Measurements from ENCODE around the gene ZNF579. TPM values are rescaled to one million over a fixed set of nuclear protein-coding genes. Genes with fewer than 3 reads are reported as not detected.
"Not testable (repeated sequence)": the region's sequence is repeated elsewhere in the genome, so short reads cannot be mapped to it uniquely, and the experiment has no call there.

Gene ZNF579
- total RNA-seq, 2 experiments from 2014 or later = 6.1 to 11.1 TPM

DNA sequence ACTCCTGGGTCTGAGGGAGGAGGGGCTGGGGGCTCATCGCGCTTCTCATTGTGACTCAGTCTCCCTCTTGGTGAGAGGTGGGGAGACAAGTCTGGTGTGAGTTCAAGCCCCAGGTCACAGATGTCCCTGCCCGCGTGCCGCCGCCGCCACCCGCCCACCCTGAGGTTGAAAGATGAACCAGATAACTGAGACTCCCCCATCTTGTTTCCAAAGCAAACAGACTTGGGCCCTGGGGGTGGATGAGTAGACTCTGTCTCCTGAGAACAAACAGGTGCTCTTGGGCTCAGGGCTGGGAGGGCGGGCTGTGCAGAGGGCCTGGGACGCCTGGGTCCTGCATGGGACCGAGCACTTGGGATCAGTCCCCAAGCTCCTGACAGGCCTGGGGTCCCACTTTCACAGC lies 44.3 kb downstream of the ZNF579 start:
- ChIA-PET POLR2A (interaction anchor here (0.6 kb wide), 1 partner anchor 24 kb away, joined by 3 read pairs; no protein-coding TSS in a partner anchor), CTCF (ENCODE audit: unreplicated experiment) (no interaction called here)
- Histone ChIP-seq H3K4me2 (ENCODE audit: low read length) (no peak overlapping the region), H3K79me2 (ENCODE audit: insufficient read depth, low read depth, low read length) (no peaks in the 10 kb centered on the region), H3K9me3 (ENCODE audit: low read length) (no peaks in the 10 kb centered on the region), H4K20me1 (ENCODE audit: insufficient read depth, low read length) (no peaks in the 10 kb centered on the region), H3K36me3 (ENCODE audit: insufficient read depth, low read length) (no peaks in the 10 kb centered on the region), H3K9me2 (ENCODE audit: insufficient read depth, low read length) (no peaks in the 10 kb centered on the region), H3K27ac (ENCODE audit: low read depth, low read length, poor library complexity, severe bottlenecking) (no peak overlapping the region), H3K4me1 (ENCODE audit: insufficient read depth, low read length, poor library complexity, severe bottlenecking) (no peaks in the 10 kb centered on the region), H2AFZ (ENCODE audit: low read length) (no peak overlapping the region), H3K4me3 (ENCODE audit: low read depth, low read length, poor library complexity, severe bottlenecking) (no peak overlapping the region)
- DNase-seq (ENCODE audit: low spot score) = no peak
- BruUV-seq (replicated peaks) = no TSS peak
- intact Hi-C loops (cut with micrococcal nuclease; ENCODE audit: unreplicated experiment) = no loop called here
- no peak for TF ChIP-seq EZH2phosphoT487 (IDR thresholded peaks at IDR 0.05; ENCODE audit: borderline replicate concordance, low read depth, low read length)
- TF ChIP-seq, protein P1, sequence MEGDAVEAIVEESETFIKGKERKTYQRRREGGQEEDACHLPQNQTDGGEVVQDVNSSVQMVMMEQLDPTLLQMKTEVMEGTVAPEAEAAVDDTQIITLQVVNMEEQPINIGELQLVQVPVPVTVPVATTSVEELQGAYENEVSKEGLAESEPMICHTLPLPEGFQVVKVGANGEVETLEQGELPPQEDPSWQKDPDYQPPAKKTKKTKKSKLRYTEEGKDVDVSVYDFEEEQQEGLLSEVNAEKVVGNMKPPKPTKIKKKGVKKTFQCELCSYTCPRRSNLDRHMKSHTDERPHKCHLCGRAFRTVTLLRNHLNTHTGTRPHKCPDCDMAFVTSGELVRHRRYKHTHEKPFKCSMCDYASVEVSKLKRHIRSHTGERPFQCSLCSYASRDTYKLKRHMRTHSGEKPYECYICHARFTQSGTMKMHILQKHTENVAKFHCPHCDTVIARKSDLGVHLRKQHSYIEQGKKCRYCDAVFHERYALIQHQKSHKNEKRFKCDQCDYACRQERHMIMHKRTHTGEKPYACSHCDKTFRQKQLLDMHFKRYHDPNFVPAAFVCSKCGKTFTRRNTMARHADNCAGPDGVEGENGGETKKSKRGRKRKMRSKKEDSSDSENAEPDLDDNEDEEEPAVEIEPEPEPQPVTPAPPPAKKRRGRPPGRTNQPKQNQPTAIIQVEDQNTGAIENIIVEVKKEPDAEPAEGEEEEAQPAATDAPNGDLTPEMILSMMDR (conservative IDR thresholded peaks at IDR 0.05; ENCODE audit: low read length) = no peak

DNA sequence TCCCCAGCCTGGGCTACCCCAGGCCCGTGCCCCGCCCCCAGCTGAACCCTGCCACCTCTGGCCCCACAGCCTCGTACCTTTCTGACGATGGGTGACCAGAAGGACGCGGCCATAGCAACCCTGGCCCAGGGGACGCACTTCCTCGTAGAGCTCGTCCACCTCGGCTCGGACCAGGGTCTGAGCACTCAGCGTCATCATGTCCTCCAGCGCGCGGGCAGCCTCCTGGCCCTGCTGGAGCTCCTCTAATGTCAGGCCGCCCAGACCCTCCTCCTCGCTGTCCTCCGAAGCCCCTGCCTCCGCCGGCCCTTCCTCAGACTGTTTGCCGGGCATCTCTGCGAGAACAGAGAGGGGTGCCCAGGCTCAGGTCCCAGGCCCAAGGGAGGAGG lies 44.7 kb downstream of the ZNF579 start:
- ChIA-PET CTCF (ENCODE audit: unreplicated experiment) (no interaction called here), POLR2A (interaction anchor here (0.6 kb wide), 1 partner anchor 24 kb away, joined by 3 read pairs; no protein-coding TSS in a partner anchor)
- Histone ChIP-seq H3K27ac (ENCODE audit: low read depth, low read length, poor library complexity, severe bottlenecking) (no peak overlapping the region), H3K4me1 (ENCODE audit: insufficient read depth, low read length, poor library complexity, severe bottlenecking) (no peaks in the 10 kb centered on the region), H2AFZ (ENCODE audit: low read length) (no peak overlapping the region), H3K79me2 (ENCODE audit: insufficient read depth, low read depth, low read length) (no peaks in the 10 kb centered on the region), H3K4me2 (ENCODE audit: low read length) (no peak overlapping the region), H3K9me2 (ENCODE audit: insufficient read depth, low read length) (no peaks in the 10 kb centered on the region), H3K36me3 (ENCODE audit: insufficient read depth, low read length) (no peaks in the 10 kb centered on the region), H4K20me1 (ENCODE audit: insufficient read depth, low read length) (no peaks in the 10 kb centered on the region), H3K4me3 (ENCODE audit: low read depth, low read length, poor library complexity, severe bottlenecking) (no peak overlapping the region), H3K9me3 (ENCODE audit: low read length) (no peaks in the 10 kb centered on the region)
- DNase-seq (ENCODE audit: low spot score) = no peak
- BruUV-seq (replicated peaks) = no TSS peak
- intact Hi-C loops (cut with micrococcal nuclease; ENCODE audit: unreplicated experiment) = no loop called here
- TF ChIP-seq, protein P1 (conservative IDR thresholded peaks at IDR 0.05; ENCODE audit: low read length) = no peak
- TF ChIP-seq EZH2phosphoT487 (IDR thresholded peaks at IDR 0.05; ENCODE audit: borderline replicate concordance, low read depth, low read length) = no peak

DNA sequence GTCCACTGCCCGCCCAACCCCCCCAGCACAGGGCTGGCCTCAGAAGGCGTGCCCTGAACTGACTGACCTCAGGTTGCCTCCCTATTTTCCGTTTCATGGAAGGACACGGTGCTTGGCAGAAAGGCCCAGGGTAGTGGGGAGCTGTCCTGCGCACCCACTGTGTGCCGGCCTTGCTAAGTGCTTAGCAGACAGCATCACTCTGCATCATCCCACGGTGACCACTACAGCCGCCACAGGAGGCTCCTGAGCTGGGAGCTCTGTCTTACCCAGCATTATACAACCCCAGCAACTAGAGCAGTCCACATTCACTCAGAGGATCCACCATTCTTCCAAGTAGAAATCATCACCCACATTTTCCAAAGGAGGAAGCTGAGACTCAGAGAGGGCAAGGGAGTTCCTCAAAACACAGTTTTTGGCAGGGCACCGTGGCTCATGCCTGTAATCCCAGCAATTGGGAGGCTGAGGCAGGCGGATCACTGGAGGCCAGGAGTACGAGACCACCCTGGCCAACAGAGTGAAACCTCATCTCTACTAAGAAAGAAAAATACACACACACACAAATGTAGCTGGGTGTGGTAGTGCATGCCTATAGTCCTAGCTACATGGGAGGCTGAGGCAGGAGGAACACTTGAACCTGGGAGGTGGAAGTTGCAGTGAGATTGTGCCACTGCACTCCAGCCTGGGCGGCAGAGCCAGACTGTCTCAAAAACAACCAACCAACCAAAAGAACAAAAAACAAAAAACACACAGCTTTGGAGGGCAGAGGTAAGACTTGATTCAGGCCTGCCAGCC lies 45.3 kb downstream of the ZNF579 start:
- CTCF ChIA-PET (ENCODE audit: unreplicated experiment) = no interaction called here
- no peaks in the 10 kb centered on the region for H3K79me2 ChIP-seq (ENCODE audit: insufficient read depth, low read depth, low read length)
- no peaks in the 10 kb centered on the region for H3K9me2 ChIP-seq (ENCODE audit: insufficient read depth, low read length)
- TF ChIP-seq, protein P1 (conservative IDR thresholded peaks at IDR 0.05; ENCODE audit: low read length) = no peak
- no peak for TF ChIP-seq EZH2phosphoT487 (IDR thresholded peaks at IDR 0.05; ENCODE audit: borderline replicate concordance, low read depth, low read length)
- no peak overlapping the region for H3K27ac ChIP-seq (ENCODE audit: low read depth, low read length, poor library complexity, severe bottlenecking)
- H4K20me1 ChIP-seq (ENCODE audit: insufficient read depth, low read length) = no peaks in the 10 kb centered on the region
- H2AFZ ChIP-seq (ENCODE audit: low read length) = no peak overlapping the region
- no peaks in the 10 kb centered on the region for H3K4me1 ChIP-seq (ENCODE audit: insufficient read depth, low read length, poor library complexity, severe bottlenecking)
- H3K36me3 ChIP-seq (ENCODE audit: insufficient read depth, low read length) = no peaks in the 10 kb centered on the region
- intact Hi-C loops (cut with micrococcal nuclease; ENCODE audit: unreplicated experiment) = no loop called here
- POLR2A ChIA-PET = interaction anchor here (0.6 kb wide), 1 partner anchor 23 kb away, joined by 3 read pairs; no protein-coding TSS in a partner anchor
- no TSS peak for BruUV-seq (replicated peaks)
- H3K4me3 ChIP-seq (ENCODE audit: low read depth, low read length, poor library complexity, severe bottlenecking) = no peak overlapping the region
- no peak overlapping the region for H3K4me2 ChIP-seq (ENCODE audit: low read length)
- H3K9me3 ChIP-seq (ENCODE audit: low read length) = no peaks in the 10 kb centered on the region
- DNase-seq (ENCODE audit: low spot score) = no peak

DNA sequence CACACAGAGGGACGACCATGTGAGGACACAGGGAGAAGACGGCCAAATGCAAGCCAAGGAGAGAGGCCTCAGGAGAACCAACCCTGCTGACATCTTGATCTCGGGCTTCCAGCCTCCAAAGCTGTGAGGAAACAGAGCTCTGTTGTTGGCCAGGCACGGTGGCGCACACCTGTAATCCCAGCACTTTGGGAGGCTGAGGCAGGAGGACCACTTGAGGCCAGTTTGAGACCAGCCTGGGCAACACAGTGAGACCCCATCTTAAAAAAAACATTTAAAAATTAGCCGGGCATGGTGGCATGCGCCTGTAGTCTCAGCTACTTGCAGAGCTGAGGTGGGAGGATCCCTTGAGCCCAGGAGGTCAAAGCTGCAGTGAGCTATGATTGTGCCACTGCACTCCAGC lies 46.4 kb downstream of the ZNF579 start:
- H2AFZ ChIP-seq (ENCODE audit: low read length); BruUV-seq (replicated peaks); CTCF ChIA-PET (ENCODE audit: unreplicated experiment); H3K27ac ChIP-seq (ENCODE audit: low read depth, low read length, poor library complexity, severe bottlenecking); DNase-seq (ENCODE audit: low spot score); H3K4me3 ChIP-seq (ENCODE audit: low read depth, low read length, poor library complexity, severe bottlenecking); H3K4me1 ChIP-seq (ENCODE audit: insufficient read depth, low read length, poor library complexity, severe bottlenecking); H3K4me2 ChIP-seq (ENCODE audit: low read length); H3K79me2 ChIP-seq (ENCODE audit: insufficient read depth, low read depth, low read length); H3K36me3 ChIP-seq (ENCODE audit: insufficient read depth, low read length); intact Hi-C loops (cut with micrococcal nuclease; ENCODE audit: unreplicated experiment); H3K9me2 ChIP-seq (ENCODE audit: insufficient read depth, low read length); H3K9me3 ChIP-seq (ENCODE audit: low read length); POLR2A ChIA-PET; H4K20me1 ChIP-seq (ENCODE audit: insufficient read depth, low read length): not testable (repeated sequence)

Data from OCI-LY7 (cell line).